HG03280 (cell line): Measurements from ENCODE around the gene FOCAD.

Source experiments
- ATAC-seq: cut with Tn5 transposase; IDR thresholded peaks from one replicate; pipeline ENCODE4 v1.9.1; 2021; ENCODE audit warnings: mild to moderate bottlenecking, moderate library complexity; ENCODE audit not compliant: unreplicated experiment

The FOCAD gene

GRCh38 chr9:20872340-20872977 lies 188.4 kb downstream of the FOCAD start:
- ATAC-seq, result no peak

GRCh38 chr9:20873240-20873865 lies 189.3 kb downstream of the FOCAD start:
- no peak for ATAC-seq

GRCh38 chr9:20880271-20880670 lies 196.2 kb downstream of the FOCAD start:
- ATAC-seq, result no peak

GRCh38 chr9:20880675-20881074 lies 196.6 kb downstream of the FOCAD start:
- no peak for ATAC-seq

GRCh38 chr9:20884985-20885593 lies 201.0 kb downstream of the FOCAD start:
- ATAC-seq, result no peak

- no peak for ATAC-seq
Measured at GRCh38 chr9:20898885-20899554, 215.0 kb downstream of the FOCAD start.

- ATAC-seq, result no peak
Measured at GRCh38 chr9:20903212-20903611, 219.2 kb downstream of the FOCAD start.

GRCh38 chr9:20904995-20905394 lies 220.9 kb downstream of the FOCAD start:
- no peak for ATAC-seq

- no peak for ATAC-seq
Measured at GRCh38 chr9:20906326-20906725, 222.3 kb downstream of the FOCAD start.

- ATAC-seq, result no peak
Measured at GRCh38 chr9:20908461-20908860, 224.4 kb downstream of the FOCAD start.

GRCh38 chr9:20914556-20914955 lies 230.5 kb downstream of the FOCAD start:
- no peak for ATAC-seq

- no peak for ATAC-seq
Measured at GRCh38 chr9:20921362-20921761, 237.3 kb downstream of the FOCAD start.

- ATAC-seq, result no peak
Measured at GRCh38 chr9:20925256-20926045, 241.4 kb downstream of the FOCAD start.

- ATAC-seq, result no peak
Measured at GRCh38 chr9:20929276-20929675, 245.2 kb downstream of the FOCAD start.

- ATAC-seq, result no peak
Measured at GRCh38 chr9:20930836-20931235, 246.8 kb downstream of the FOCAD start.

- peak; percentile 30 for ATAC-seq
Measured at GRCh38 chr9:20940447-20941173, 256.6 kb downstream of the FOCAD start.

- peak; percentile 98 for ATAC-seq
Measured at GRCh38 chr9:20941174-20941690, 257.2 kb downstream of the FOCAD start.

GRCh38 chr9:20944507-20944906 lies 260.4 kb downstream of the FOCAD start:
- no peak for ATAC-seq

GRCh38 chr9:20945269-20945668 lies 261.2 kb downstream of the FOCAD start:
- ATAC-seq, result no peak

- ATAC-seq, result no peak
Measured at GRCh38 chr9:20945856-20946255, 261.8 kb downstream of the FOCAD start.
